ENCODE measurements around the gene PRPF40A.
A peak's percentile ranks its signal among the peaks of the same experiment; 100 is the strongest.

The PRPF40A gene

DNA sequence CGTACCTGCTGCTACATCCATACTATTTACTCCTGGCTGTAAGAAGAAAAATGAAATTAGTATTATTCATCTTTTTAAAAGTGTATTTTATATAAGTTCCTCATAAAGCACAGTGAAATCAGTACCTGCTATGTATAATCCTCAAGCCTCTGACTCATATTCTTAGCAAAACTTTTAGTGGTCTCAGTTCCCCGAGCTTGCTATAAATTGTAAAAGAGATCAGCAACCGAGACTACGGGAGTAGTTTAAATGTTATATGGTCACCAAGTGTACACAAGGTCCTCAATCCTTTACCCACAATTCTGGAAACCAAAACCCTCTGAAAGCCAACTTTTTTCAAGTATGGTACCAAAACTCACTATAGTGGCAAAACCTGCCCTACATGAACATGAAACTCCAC is 24.2 kb downstream of the PRPF40A start:
- no peak for ATAC-seq
- TF ChIP-seq ZFP30 (CRISPR knock-in tag; IDR thresholded peaks at IDR 0.05) (no peak), TOX (CRISPR knock-in tag; IDR thresholded peaks at IDR 0.05; ENCODE audit: borderline replicate concordance) (no peak), OSR1 (CRISPR knock-in tag; IDR thresholded peaks at IDR 0.05) (no peak), RARB (CRISPR knock-in tag; IDR thresholded peaks at IDR 0.05) (no peak), ZNF565 (CRISPR knock-in tag; conservative IDR thresholded peaks at IDR 0.05; ENCODE audit: low read depth) (no peak), PATZ1 (CRISPR knock-in tag; IDR thresholded peaks at IDR 0.05; ENCODE audit: borderline replicate concordance) (no peak), CSDC2 (CRISPR knock-in tag; IDR thresholded peaks at IDR 0.05) (no peak), SNAI2 (CRISPR knock-in tag; IDR thresholded peaks at IDR 0.05) (no peak)
- TF ChIP-seq, protein P1, sequence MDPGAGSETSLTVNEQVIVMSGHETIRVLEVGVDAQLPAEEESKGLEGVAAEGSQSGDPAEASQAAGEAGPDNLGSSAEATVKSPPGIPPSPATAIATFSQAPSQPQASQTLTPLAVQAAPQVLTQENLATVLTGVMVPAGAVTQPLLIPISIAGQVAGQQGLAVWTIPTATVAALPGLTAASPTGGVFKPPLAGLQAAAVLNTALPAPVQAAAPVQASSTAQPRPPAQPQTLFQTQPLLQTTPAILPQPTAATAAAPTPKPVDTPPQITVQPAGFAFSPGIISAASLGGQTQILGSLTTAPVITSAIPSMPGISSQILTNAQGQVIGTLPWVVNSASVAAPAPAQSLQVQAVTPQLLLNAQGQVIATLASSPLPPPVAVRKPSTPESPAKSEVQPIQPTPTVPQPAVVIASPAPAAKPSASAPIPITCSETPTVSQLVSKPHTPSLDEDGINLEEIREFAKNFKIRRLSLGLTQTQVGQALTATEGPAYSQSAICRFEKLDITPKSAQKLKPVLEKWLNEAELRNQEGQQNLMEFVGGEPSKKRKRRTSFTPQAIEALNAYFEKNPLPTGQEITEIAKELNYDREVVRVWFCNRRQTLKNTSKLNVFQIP (CRISPR knock-in tag; IDR thresholded peaks at IDR 0.05; ENCODE audit: borderline replicate concordance, low read depth), result no peak
- TF ChIP-seq, protein P2, sequence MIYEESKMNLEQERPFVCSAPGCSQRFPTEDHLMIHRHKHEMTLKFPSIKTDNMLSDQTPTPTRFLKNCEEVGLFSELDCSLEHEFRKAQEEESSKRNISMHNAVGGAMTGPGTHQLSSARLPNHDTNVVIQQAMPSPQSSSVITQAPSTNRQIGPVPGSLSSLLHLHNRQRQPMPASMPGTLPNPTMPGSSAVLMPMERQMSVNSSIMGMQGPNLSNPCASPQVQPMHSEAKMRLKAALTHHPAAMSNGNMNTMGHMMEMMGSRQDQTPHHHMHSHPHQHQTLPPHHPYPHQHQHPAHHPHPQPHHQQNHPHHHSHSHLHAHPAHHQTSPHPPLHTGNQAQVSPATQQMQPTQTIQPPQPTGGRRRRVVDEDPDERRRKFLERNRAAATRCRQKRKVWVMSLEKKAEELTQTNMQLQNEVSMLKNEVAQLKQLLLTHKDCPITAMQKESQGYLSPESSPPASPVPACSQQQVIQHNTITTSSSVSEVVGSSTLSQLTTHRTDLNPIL (CRISPR knock-in tag; IDR thresholded peaks at IDR 0.05; ENCODE audit: low read depth), result no peak

DNA sequence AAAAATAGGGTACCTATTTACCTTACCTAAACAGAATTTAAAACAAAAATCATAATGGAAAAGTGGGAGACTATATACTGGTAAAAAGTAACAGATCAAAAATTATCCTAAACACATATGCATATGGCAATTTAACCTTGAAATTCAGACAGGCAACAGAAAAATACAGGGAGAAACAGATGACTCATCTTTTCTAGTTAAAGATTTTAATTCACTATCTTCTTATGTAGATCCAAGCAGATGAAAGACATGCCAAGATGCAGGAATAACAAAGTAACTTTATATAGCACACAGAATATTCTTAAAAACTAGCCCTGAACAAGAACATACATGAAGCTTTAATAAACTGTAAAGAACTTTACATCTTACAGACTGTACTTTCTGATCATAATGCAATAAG is 30.9 kb downstream of the PRPF40A start:
- peak; percentile 39; the same call in 2 of the 3 replicates for ATAC-seq
- TF ChIP-seq ARNTL (CRISPR knock-in tag; IDR thresholded peaks at IDR 0.05; ENCODE audit: borderline replicate concordance, low read depth), result no peak
- TF ChIP-seq, protein P3, sequence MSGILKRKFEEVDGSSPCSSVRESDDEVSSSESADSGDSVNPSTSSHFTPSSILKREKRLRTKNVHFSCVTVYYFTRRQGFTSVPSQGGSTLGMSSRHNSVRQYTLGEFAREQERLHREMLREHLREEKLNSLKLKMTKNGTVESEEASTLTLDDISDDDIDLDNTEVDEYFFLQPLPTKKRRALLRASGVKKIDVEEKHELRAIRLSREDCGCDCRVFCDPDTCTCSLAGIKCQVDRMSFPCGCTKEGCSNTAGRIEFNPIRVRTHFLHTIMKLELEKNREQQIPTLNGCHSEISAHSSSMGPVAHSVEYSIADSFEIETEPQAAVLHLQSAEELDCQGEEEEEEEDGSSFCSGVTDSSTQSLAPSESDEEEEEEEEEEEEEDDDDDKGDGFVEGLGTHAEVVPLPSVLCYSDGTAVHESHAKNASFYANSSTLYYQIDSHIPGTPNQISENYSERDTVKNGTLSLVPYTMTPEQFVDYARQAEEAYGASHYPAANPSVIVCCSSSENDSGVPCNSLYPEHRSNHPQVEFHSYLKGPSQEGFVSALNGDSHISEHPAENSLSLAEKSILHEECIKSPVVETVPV (CRISPR knock-in tag; IDR thresholded peaks at IDR 0.05), result no peak
- TF ChIP-seq GLIS3 (CRISPR knock-in tag; IDR thresholded peaks at IDR 0.05), result no peak
- no peak for TF ChIP-seq ISL1 (CRISPR knock-in tag; IDR thresholded peaks at IDR 0.05)
- no peak for TF ChIP-seq ZNF565 (CRISPR knock-in tag; conservative IDR thresholded peaks at IDR 0.05; ENCODE audit: low read depth)
- no peak for TF ChIP-seq PATZ1 (CRISPR knock-in tag; IDR thresholded peaks at IDR 0.05; ENCODE audit: borderline replicate concordance)
- no peak for TF ChIP-seq TCF4 (CRISPR knock-in tag; IDR thresholded peaks at IDR 0.05; ENCODE audit: borderline replicate concordance)
- no peak for TF ChIP-seq TOX (CRISPR knock-in tag; IDR thresholded peaks at IDR 0.05; ENCODE audit: borderline replicate concordance)
- TF ChIP-seq ZC3H10 (CRISPR knock-in tag; IDR thresholded peaks at IDR 0.05), result no peak

GRCh38 chr2:152683400-152683799 is 33.9 kb downstream of the PRPF40A start:
- no peak for TF ChIP-seq TCF4 (CRISPR knock-in tag; IDR thresholded peaks at IDR 0.05; ENCODE audit: borderline replicate concordance)
- TF ChIP-seq ZC3H10 (CRISPR knock-in tag; IDR thresholded peaks at IDR 0.05), result no peak
- no peak for TF ChIP-seq RARB (CRISPR knock-in tag; IDR thresholded peaks at IDR 0.05)
- no peak for TF ChIP-seq ZNF70 (CRISPR knock-in tag; IDR thresholded peaks at IDR 0.05)
- TF ChIP-seq GLIS3 (CRISPR knock-in tag; IDR thresholded peaks at IDR 0.05), result no peak
- no peak for TF ChIP-seq BACH2 (CRISPR knock-in tag; IDR thresholded peaks at IDR 0.05; ENCODE audit: borderline replicate concordance)
- no peak for ATAC-seq

DNA sequence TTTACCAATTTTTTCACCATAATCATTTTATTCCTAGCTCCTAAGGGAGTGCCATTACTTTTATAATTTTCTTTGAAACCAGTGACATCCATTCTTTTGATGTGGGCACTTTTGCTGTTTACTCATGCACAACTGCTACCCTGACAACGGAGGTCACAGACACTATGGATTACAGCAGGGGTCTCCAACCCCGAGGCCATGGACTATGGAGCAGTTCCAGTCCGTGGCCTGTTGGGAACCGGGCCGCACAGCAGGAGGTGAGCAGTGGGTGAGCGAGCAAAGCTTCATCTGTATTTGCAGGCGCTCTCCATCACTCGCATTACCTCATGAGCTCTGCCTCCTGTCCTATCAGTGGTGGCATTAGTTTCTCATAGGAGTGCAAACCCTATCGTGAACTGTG is 34.6 kb downstream of the PRPF40A start:
- ATAC-seq, result no peak
- TF ChIP-seq ZFP3 (CRISPR knock-in tag; IDR thresholded peaks at IDR 0.05) (no peak), TSHZ2 (CRISPR knock-in tag; IDR thresholded peaks at IDR 0.05) (no peak), ZNF565 (CRISPR knock-in tag; conservative IDR thresholded peaks at IDR 0.05; ENCODE audit: low read depth) (no peak), TCF4 (CRISPR knock-in tag; IDR thresholded peaks at IDR 0.05; ENCODE audit: borderline replicate concordance) (no peak), OSR1 (CRISPR knock-in tag; IDR thresholded peaks at IDR 0.05) (no peak), ARNTL (CRISPR knock-in tag; IDR thresholded peaks at IDR 0.05; ENCODE audit: borderline replicate concordance, low read depth) (no peak), ZNF70 (CRISPR knock-in tag; IDR thresholded peaks at IDR 0.05) (no peak), SNAI2 (CRISPR knock-in tag; IDR thresholded peaks at IDR 0.05) (no peak), ZC3H10 (CRISPR knock-in tag; IDR thresholded peaks at IDR 0.05) (no peak), PPARA (CRISPR knock-in tag; IDR thresholded peaks at IDR 0.05; ENCODE audit: borderline replicate concordance) (no peak)
- TF ChIP-seq, protein P3 (CRISPR knock-in tag; IDR thresholded peaks at IDR 0.05), result no peak
- TF ChIP-seq, protein P2 (CRISPR knock-in tag; IDR thresholded peaks at IDR 0.05; ENCODE audit: low read depth), result no peak
